Stimulated activated CD4-positive, alpha-beta T cell treated with anti-CD3 and anti-CD28 coated beads, TNF-alpha, amount 100 ng/mL, for 24 hours (primary cell): ENCODE data around the gene ESRRB.

Source experiments
- DNase-seq, 3 experiments: peaks; one replicate each; pipeline ENCODE4 v3.0.0-alpha.2; 2020; ENCODE audit warnings: low read depth in 3 of 3

ESRRB gene

GRCh38 chr14:76541594-76542219, 165.8 kb downstream of the ESRRB start:
- no peak for DNase-seq

- no peak for DNase-seq
These were observed 170.7 kb downstream of the ESRRB start for GRCh38 chr14:76546426-76547221.

- DNase-seq = no peak
These were observed 171.9 kb downstream of the ESRRB start for GRCh38 chr14:76547831-76548230.

GRCh38 chr14:76550534-76550933, 174.6 kb downstream of the ESRRB start:
- DNase-seq = no peak

GRCh38 chr14:76551116-76551515, 175.2 kb downstream of the ESRRB start:
- DNase-seq = no peak
